Activated naive CD4-positive, alpha-beta T cell treated with anti-CD3 and anti-CD28 coated beads for 36 hours (primary cell): ENCODE results near the gene PKNOX2. TPM values are rescaled to one million over a fixed set of nuclear protein-coding genes. Genes with fewer than 3 reads are reported as not detected.

Experiments used
- CTCF ChIA-PET: fragments of 350-600 bp; sonication (Branson Sonifier 250); formaldehyde crosslinking; loops from one replicate; lab custom pipeline; 2021; ENCODE audit warnings: antibody characterized with exemption; lab: Charles Lee
- DNase-seq: peaks from one replicate; pipeline ENCODE4 v3.0.0-alpha.2; 2020
- H3K27ac Mint-ChIP-seq: one replicate; pipeline ENCODE4 v1.8.0; 2021; ENCODE audit warnings: mild to moderate bottlenecking, mixed read lengths
- H3K27me3 Mint-ChIP-seq: one replicate; pipeline ENCODE4 v1.8.0; 2021; ENCODE audit warnings: low read depth, mixed read lengths
- H3K36me3 Mint-ChIP-seq: one replicate; pipeline ENCODE4 v1.8.0; 2021; ENCODE audit warnings: low read depth, mixed read lengths
- H3K4me1 Mint-ChIP-seq: one replicate; pipeline ENCODE4 v1.8.0; 2021; ENCODE audit warnings: low read depth, mixed read lengths
- H3K4me3 Mint-ChIP-seq: one replicate; pipeline ENCODE4 v1.8.0; 2021; ENCODE audit warnings: mild to moderate bottlenecking, moderate library complexity, mixed read lengths
- H3K9me3 Mint-ChIP-seq: one replicate; pipeline ENCODE4 v1.8.0; 2021; ENCODE audit warnings: mixed read lengths
- intact Hi-C: fragments of 100-400 bp; cut with micrococcal nuclease; formaldehyde crosslinking; loops from one replicate; pipeline ENCODE4 v1.15.1; 2023
- total RNA-seq, 2 experiments: library from RNA; stranded (reverse); gene quantifications; one replicate each; pipeline ENCODE4 v1.2.3, GENCODE V29; 2021

PKNOX2 gene
- total RNA-seq, 2 experiments from 2014 or later, result not detected

- Mint-ChIP-seq H3K36me3 (no peaks in the 10 kb centered on the region), H3K4me3 (no peak overlapping the region), H3K27ac (no peak overlapping the region), H3K9me3 (no peaks in the 10 kb centered on the region), H3K4me1 (no peaks in the 10 kb centered on the region), H3K27me3 (peaks cover 24% of the 10 kb centered on the region)
- CTCF ChIA-PET, result interaction anchor here (1.1 kb wide), 1 partner anchor 14 kb away, joined by 3 read pairs; no protein-coding TSS in a partner anchor
- DNase-seq, result no peak
- intact Hi-C loops, result no loop called here
Observed at GRCh38 chr11:125156346-125157117, 8.0 kb upstream of the PKNOX2 start.

- no peak overlapping the region for H3K27ac Mint-ChIP-seq
- H3K27me3 Mint-ChIP-seq, result peaks cover 24% of the 10 kb centered on the region
- no peak overlapping the region for H3K4me3 Mint-ChIP-seq
- no peaks in the 10 kb centered on the region for H3K36me3 Mint-ChIP-seq
- intact Hi-C loops, result no loop called here
- no peaks in the 10 kb centered on the region for H3K9me3 Mint-ChIP-seq
- no peak for DNase-seq
- no peaks in the 10 kb centered on the region for H3K4me1 Mint-ChIP-seq
- CTCF ChIA-PET, result interaction anchor here (1.1 kb wide), 1 partner anchor 15 kb away, joined by 3 read pairs; no protein-coding TSS in a partner anchor
Observed at GRCh38 chr11:125157118-125157733, 7.3 kb upstream of the PKNOX2 start.

- Mint-ChIP-seq H3K27ac (no peak overlapping the region), H3K36me3 (no peaks in the 10 kb centered on the region), H3K4me3 (no peak overlapping the region), H3K4me1 (no peaks in the 10 kb centered on the region), H3K27me3 (peaks cover 24% of the 10 kb centered on the region), H3K9me3 (no peaks in the 10 kb centered on the region)
- CTCF ChIA-PET, result no interaction called here
- intact Hi-C loops, result no loop called here
- no peak for DNase-seq
Observed at GRCh38 chr11:125157953-125158680, 6.4 kb upstream of the PKNOX2 start.

- H3K36me3 Mint-ChIP-seq, result no peaks in the 10 kb centered on the region
- no peak overlapping the region for H3K4me3 Mint-ChIP-seq
Observed at GRCh38 chr11:125162743-125163142, 1.8 kb upstream of the PKNOX2 start.

GRCh38 chr11:125163431-125164063 is 1.0 kb upstream of the PKNOX2 start:
- no peak for DNase-seq
- H3K27ac Mint-ChIP-seq, result no peak overlapping the region
- peaks cover 15% of the 10 kb centered on the region for H3K4me1 Mint-ChIP-seq
- CTCF ChIA-PET, result interaction anchor here (0.6 to 1.3 kb wide), 3 partner anchors 20 to 192 kb away, joined by 3 read pairs; no protein-coding TSS in a partner anchor
- H3K9me3 Mint-ChIP-seq, result no peaks in the 10 kb centered on the region
- H3K4me3 Mint-ChIP-seq, result peak overlapping the region; percentile 29
- no peaks in the 10 kb centered on the region for H3K36me3 Mint-ChIP-seq
- H3K27me3 Mint-ChIP-seq, result peaks cover 35% of the 10 kb centered on the region
- intact Hi-C loops, result loop anchor here (1.0 to 10.0 kb wide), 5 partner anchors 52 to 721 kb away; partner anchors contain the start of genes HYLS1, SIAE, SPA17 and TMEM218

More at GRCh38 chr11:125162743-125163142, 1.8 kb upstream of the PKNOX2 start:
- DNase-seq, result no peak
- intact Hi-C loops, result loop anchor here (5.0 to 10.0 kb wide), 2 partner anchors 490 to 722 kb away; partner anchors contain the start of genes HYLS1, SIAE and SPA17
- H3K9me3 Mint-ChIP-seq, result no peaks in the 10 kb centered on the region
- CTCF ChIA-PET, result interaction anchor here (0.9 to 1.3 kb wide), 3 partner anchors 10 to 183 kb away, joined by 3 to 4 read pairs (median 3); no protein-coding TSS in a partner anchor
- H3K4me1 Mint-ChIP-seq, result peaks cover 15% of the 10 kb centered on the region
- H3K27ac Mint-ChIP-seq, result no peak overlapping the region
- peaks cover 31% of the 10 kb centered on the region for H3K27me3 Mint-ChIP-seq

- intact Hi-C loops, result loop anchor here (1.0 to 10.0 kb wide), 5 partner anchors 53 to 721 kb away; partner anchors contain the start of genes HYLS1, SIAE, SPA17 and TMEM218
- Mint-ChIP-seq H3K27me3 (peaks cover 38% of the 10 kb centered on the region), H3K4me3 (peak overlapping the region; percentile 29), H3K9me3 (no peaks in the 10 kb centered on the region), H3K4me1 (peaks cover 15% of the 10 kb centered on the region), H3K36me3 (no peaks in the 10 kb centered on the region), H3K27ac (no peak overlapping the region)
- CTCF ChIA-PET, result interaction anchor here (1.1 to 1.3 kb wide), 2 partner anchors 182 to 193 kb away, joined by 3 read pairs; no protein-coding TSS in a partner anchor
- DNase-seq, result no peak
Observed at GRCh38 chr11:125164091-125164421, 495 bp upstream of the PKNOX2 start.

GRCh38 chr11:125165111-125165842 is 726 bp downstream of the PKNOX2 start:
- no peaks in the 10 kb centered on the region for H3K36me3 Mint-ChIP-seq
- peak overlapping the region; percentile 79 for H3K4me3 Mint-ChIP-seq
- intact Hi-C loops, result loop anchor here (10.0 kb wide), 1 partner anchor 720 kb away; the partner anchor contains the start of gene HYLS1
- no peak overlapping the region for H3K27ac Mint-ChIP-seq
- H3K27me3 Mint-ChIP-seq, result peaks cover 47% of the 10 kb centered on the region
- H3K4me1 Mint-ChIP-seq, result peaks cover 15% of the 10 kb centered on the region
- CTCF ChIA-PET, result interaction anchor here (0.6 kb wide), 1 partner anchor 15 kb away, joined by 3 read pairs; no protein-coding TSS in a partner anchor
- DNase-seq, result no peak
- no peaks in the 10 kb centered on the region for H3K9me3 Mint-ChIP-seq

- intact Hi-C loops, result loop anchor here (10.0 kb wide), 1 partner anchor 719 kb away; the partner anchor contains the start of gene HYLS1
- Mint-ChIP-seq H3K4me1 (peaks cover 15% of the 10 kb centered on the region), H3K4me3 (peak overlapping the region; percentile 79), H3K36me3 (no peaks in the 10 kb centered on the region), H3K27me3 (peaks cover 52% of the 10 kb centered on the region), H3K27ac (no peak overlapping the region), H3K9me3 (no peaks in the 10 kb centered on the region)
- DNase-seq, result no peak
- CTCF ChIA-PET, result interaction anchor here (1.1 kb wide), 1 partner anchor 180 kb away, joined by 4 read pairs; no protein-coding TSS in a partner anchor
Observed at GRCh38 chr11:125165843-125166763, 1.6 kb downstream of the PKNOX2 start.

- Mint-ChIP-seq H3K4me3 (no peak overlapping the region), H3K27ac (no peak overlapping the region), H3K36me3 (no peaks in the 10 kb centered on the region), H3K9me3 (no peaks in the 10 kb centered on the region), H3K4me1 (peaks cover 15% of the 10 kb centered on the region), H3K27me3 (peaks cover 60% of the 10 kb centered on the region)
- intact Hi-C loops, result loop anchor here (10.0 kb wide), 1 partner anchor 718 kb away; the partner anchor contains the start of gene HYLS1
- CTCF ChIA-PET, result interaction anchor here (1.1 kb wide), 1 partner anchor 179 kb away, joined by 4 read pairs; no protein-coding TSS in a partner anchor
- DNase-seq, result no peak
Observed at GRCh38 chr11:125166764-125167291, 2.3 kb downstream of the PKNOX2 start.
